ENCODE results near the gene PABPC1L. TPM values are rescaled to one million over a fixed set of nuclear protein-coding genes. Genes with fewer than 3 reads are reported as not detected.

The PABPC1L gene
- polyA plus RNA-seq, 1 donor (not counting 4 experiments of a cell fraction or from before 2014, with no cell fraction given), result 31.4 TPM

DNA sequence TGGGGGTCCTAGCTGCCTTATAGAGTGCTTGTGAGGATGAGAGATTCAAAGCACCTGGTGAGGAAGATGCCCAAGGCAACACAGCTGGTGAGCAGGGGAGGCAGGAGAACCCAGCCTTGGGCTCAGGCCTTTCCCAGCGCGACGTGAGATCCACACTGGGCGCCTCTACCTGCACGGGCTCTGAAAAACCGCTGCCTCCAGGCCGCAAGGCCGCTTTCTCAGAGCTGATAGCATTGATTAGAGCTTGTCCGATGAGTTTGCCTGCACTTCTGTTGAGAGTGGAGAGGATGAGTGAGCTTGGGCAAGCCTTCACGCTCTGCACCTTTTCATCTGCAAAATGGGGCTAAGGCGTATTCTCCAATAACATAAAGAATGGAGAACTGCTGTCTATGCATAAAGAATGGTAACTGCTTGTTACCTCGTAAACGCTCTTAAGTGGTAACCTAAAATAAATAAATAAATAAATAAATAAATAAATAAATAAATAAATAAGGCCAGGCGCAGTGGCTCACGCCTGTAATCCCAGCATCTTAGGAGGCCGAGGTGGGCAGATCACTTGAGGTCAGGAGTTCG lies 916 bp downstream of the PABPC1L start:
- dilution Hi-C loops (cut with MboI; ENCODE audit: extremely low pct_ligation_motif_present, low sequenced_read_pairs), result no loop called here
- H3K4me1 ChIP-seq (ENCODE audit: control insufficient read depth, extremely low read depth, insufficient read depth, low read length), result peaks cover 6% of the 10 kb centered on the region
- H3K27me3 ChIP-seq (ENCODE audit: control insufficient read depth, extremely low read depth, insufficient read depth, low read length), result no peaks in the 10 kb centered on the region
- peak overlapping the region; percentile 58 for H2AFZ ChIP-seq (ENCODE audit: control insufficient read depth, low read length)
- H3K9ac ChIP-seq (ENCODE audit: control insufficient read depth, extremely low read depth, insufficient read depth, low read length), result peak overlapping the region; percentile 62
- H3K4me3 ChIP-seq (ENCODE audit: control insufficient read depth in 2 of 3, extremely low read depth in 1 of 3, insufficient read depth in 2 of 3, low read depth in 1 of 3, low read length in 3 of 3), result peak overlapping the region; percentile 57 to 79 (median 75)
- H3K27ac ChIP-seq (ENCODE audit: control insufficient read depth, insufficient read depth, low read length), result no peak overlapping the region
- H3K36me3 ChIP-seq (ENCODE audit: control insufficient read depth in 2 of 2, extremely low read depth in 1 of 2, insufficient read depth in 2 of 2, low read length in 2 of 2), result peaks cover 14 to 15% of the 10 kb centered on the region in 2 experiments
- FAIRE-seq, result no peak
- peaks cover 3% of the 10 kb centered on the region for H3K79me2 ChIP-seq (ENCODE audit: control insufficient read depth, insufficient read depth, low read length)
- H3K9me3 ChIP-seq (ENCODE audit: control insufficient read depth, low read depth, low read length), result no peaks in the 10 kb centered on the region
- peak overlapping the region; percentile 87 for H3K4me2 ChIP-seq (ENCODE audit: control insufficient read depth, extremely low read depth, insufficient read depth, low read depth, low read length)
- H3K9me1 ChIP-seq (ENCODE audit: control insufficient read depth, extremely low read depth, insufficient read depth, low read length), result no peaks in the 10 kb centered on the region
- TF ChIP-seq, protein P1, sequence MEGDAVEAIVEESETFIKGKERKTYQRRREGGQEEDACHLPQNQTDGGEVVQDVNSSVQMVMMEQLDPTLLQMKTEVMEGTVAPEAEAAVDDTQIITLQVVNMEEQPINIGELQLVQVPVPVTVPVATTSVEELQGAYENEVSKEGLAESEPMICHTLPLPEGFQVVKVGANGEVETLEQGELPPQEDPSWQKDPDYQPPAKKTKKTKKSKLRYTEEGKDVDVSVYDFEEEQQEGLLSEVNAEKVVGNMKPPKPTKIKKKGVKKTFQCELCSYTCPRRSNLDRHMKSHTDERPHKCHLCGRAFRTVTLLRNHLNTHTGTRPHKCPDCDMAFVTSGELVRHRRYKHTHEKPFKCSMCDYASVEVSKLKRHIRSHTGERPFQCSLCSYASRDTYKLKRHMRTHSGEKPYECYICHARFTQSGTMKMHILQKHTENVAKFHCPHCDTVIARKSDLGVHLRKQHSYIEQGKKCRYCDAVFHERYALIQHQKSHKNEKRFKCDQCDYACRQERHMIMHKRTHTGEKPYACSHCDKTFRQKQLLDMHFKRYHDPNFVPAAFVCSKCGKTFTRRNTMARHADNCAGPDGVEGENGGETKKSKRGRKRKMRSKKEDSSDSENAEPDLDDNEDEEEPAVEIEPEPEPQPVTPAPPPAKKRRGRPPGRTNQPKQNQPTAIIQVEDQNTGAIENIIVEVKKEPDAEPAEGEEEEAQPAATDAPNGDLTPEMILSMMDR (optimal IDR thresholded peaks at IDR 0.05 in 1 of 3, IDR thresholded peaks at IDR 0.05 in 1 of 3, conservative IDR thresholded peaks at IDR 0.05 in 1 of 3; ENCODE audit: extremely low read depth in 1 of 3, insufficient read depth in 2 of 3, low read length in 3 of 3), result no peak
- no peak for TF ChIP-seq EZH2 (IDR thresholded peaks at IDR 0.05; ENCODE audit: low read length)
- DNase-seq (ENCODE audit: low read depth, low spot score), result no peak
- H4K20me1 ChIP-seq (ENCODE audit: control insufficient read depth, extremely low read depth, insufficient read depth, low read length), result peaks cover 10% of the 10 kb centered on the region

DNA sequence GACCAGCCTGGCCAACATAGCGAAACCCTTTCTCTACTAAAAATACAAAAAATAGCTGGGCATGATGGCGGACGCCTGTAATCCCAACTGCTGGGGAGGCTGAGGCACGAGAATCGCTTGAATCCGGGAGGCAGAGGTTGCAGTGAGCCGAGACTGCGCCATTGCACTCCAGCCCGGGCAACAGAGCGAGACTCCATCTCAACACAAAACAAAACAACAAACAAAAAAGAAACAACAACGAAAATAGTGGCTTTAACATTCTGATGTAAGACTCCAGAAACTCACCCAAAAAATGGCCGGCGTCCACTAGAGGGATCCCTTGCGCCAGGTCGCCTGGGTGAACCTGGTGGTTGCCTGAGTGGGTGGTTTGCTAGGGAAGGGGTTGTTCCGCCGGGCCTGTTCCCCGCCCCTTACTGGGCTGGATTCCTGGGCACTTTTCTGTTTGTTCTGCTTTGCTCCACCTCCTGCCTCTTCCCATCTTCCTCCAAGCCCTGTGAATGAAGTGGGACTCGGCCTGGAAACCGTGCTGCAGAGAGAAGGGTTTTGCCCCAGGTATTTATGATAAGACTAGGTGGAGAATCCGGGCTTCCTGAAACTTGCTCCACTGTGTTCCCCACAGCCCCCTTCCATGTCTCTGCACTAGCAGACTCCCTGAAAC lies 1.5 kb downstream of the PABPC1L start:
- H3K9me1 ChIP-seq (ENCODE audit: control insufficient read depth, extremely low read depth, insufficient read depth, low read length), result no peaks in the 10 kb centered on the region
- no peak overlapping the region for H3K4me2 ChIP-seq (ENCODE audit: control insufficient read depth, extremely low read depth, insufficient read depth, low read depth, low read length)
- dilution Hi-C loops (cut with MboI; ENCODE audit: extremely low pct_ligation_motif_present, low sequenced_read_pairs), result no loop called here
- peaks cover 6% of the 10 kb centered on the region for H3K4me1 ChIP-seq (ENCODE audit: control insufficient read depth, extremely low read depth, insufficient read depth, low read length)
- DNase-seq (ENCODE audit: low read depth, low spot score) (no peak), FAIRE-seq (no peak)
- H3K36me3 ChIP-seq (ENCODE audit: control insufficient read depth in 2 of 2, extremely low read depth in 1 of 2, insufficient read depth in 2 of 2, low read length in 2 of 2), result peaks cover 14 to 15% of the 10 kb centered on the region in 2 experiments
- H3K27me3 ChIP-seq (ENCODE audit: control insufficient read depth, extremely low read depth, insufficient read depth, low read length), result no peaks in the 10 kb centered on the region
- no peak overlapping the region for H3K4me3 ChIP-seq (ENCODE audit: control insufficient read depth in 2 of 3, extremely low read depth in 1 of 3, insufficient read depth in 2 of 3, low read depth in 1 of 3, low read length in 3 of 3)
- no peak overlapping the region for H2AFZ ChIP-seq (ENCODE audit: control insufficient read depth, low read length)
- no peaks in the 10 kb centered on the region for H3K9me3 ChIP-seq (ENCODE audit: control insufficient read depth, low read depth, low read length)
- TF ChIP-seq EZH2 (IDR thresholded peaks at IDR 0.05; ENCODE audit: low read length), result no peak
- TF ChIP-seq, protein P1 (optimal IDR thresholded peaks at IDR 0.05 in 1 of 3, IDR thresholded peaks at IDR 0.05 in 1 of 3, conservative IDR thresholded peaks at IDR 0.05 in 1 of 3; ENCODE audit: extremely low read depth in 1 of 3, insufficient read depth in 2 of 3, low read length in 3 of 3), result peak in 2 of 3 experiments; percentile 36 to 58
- H4K20me1 ChIP-seq (ENCODE audit: control insufficient read depth, extremely low read depth, insufficient read depth, low read length), result peaks cover 10% of the 10 kb centered on the region
- no peak overlapping the region for H3K27ac ChIP-seq (ENCODE audit: control insufficient read depth, insufficient read depth, low read length)
- H3K9ac ChIP-seq (ENCODE audit: control insufficient read depth, extremely low read depth, insufficient read depth, low read length), result no peak overlapping the region
- H3K79me2 ChIP-seq (ENCODE audit: control insufficient read depth, insufficient read depth, low read length), result peaks cover 3% of the 10 kb centered on the region

Measured in keratinocyte (primary cell).